ENCODE measurements around the gene OSBPL10. TPM values are rescaled to one million over a fixed set of nuclear protein-coding genes. Genes with fewer than 3 reads are reported as not detected.

Gene OSBPL10
- total RNA-seq, 1 donor, result 7.6 TPM

DNA sequence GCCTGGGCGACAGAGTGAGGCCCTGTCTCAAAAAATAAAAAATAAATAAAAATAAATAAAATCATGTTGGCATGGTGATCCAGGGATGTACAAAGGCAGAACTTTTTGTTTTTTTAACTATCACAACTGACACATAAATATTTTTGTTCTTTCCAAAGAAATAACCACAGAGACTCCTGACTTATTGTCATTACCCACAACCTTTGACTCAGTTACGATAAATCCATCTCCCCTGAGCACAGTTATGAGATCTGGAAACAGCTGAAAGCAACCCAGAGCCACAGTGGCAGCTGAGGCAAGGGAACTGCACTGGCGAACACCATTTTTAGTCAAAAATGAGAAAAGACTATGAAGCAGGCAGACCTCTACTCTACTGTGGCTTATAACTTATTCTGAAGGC, 24.0 kb downstream of the OSBPL10 start:
- no peaks in the 10 kb centered on the region for H3K9me3 ChIP-seq (ENCODE audit: low read depth, low read length)
- H3K4me1 ChIP-seq (ENCODE audit: insufficient read depth, low read length), result peaks cover 4% of the 10 kb centered on the region
- no peaks in the 10 kb centered on the region for H3K27me3 ChIP-seq (ENCODE audit: insufficient read depth, low read length)
- H3K4me3 ChIP-seq (ENCODE audit: low read length), result no peak overlapping the region

DNA sequence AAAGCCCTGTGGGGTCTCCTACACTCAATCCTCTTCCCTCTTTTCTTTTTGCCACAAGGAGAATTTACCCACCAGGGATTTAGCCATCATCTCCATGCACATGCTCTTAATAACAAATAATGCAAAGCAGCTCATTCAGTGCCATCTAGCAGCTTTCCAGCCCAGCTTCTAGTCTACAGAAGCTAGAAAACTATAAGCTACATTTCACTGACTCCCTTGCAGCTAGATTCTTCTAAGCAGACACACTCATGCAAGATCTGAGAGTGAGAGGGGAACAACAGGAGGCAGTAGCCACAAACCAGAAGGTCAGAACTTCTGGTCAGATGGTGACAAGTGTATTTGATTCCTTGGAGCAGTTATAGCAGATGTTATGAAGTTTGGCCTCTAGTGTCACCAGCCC, 25.5 kb downstream of the OSBPL10 start:
- no peaks in the 10 kb centered on the region for H3K9me3 ChIP-seq (ENCODE audit: low read depth, low read length)
- H3K27me3 ChIP-seq (ENCODE audit: insufficient read depth, low read length), result no peaks in the 10 kb centered on the region
- no peak overlapping the region for H3K4me3 ChIP-seq (ENCODE audit: low read length)
- peaks cover 4% of the 10 kb centered on the region for H3K4me1 ChIP-seq (ENCODE audit: insufficient read depth, low read length)

DNA sequence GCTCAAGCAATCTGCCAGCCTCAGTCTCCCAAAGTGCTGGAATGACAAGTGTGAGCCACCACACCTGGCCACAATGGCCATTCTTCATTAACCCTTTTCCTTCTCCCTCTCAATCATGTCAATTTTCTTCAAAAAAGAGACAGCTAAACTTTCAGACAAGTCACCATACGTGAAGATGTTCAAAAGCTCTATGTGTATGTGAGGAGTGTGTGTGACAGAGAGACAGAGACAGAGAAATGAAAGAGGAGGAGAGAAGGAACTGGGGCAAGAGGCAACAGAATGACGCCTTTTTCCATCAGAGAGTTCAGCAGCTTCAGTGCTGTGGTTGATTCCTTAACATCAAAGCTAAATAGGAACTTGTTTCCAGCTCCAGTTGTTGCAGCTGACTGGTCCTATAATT, 27.4 kb downstream of the OSBPL10 start:
- no peaks in the 10 kb centered on the region for H3K9me3 ChIP-seq (ENCODE audit: low read depth, low read length)
- H3K4me3 ChIP-seq (ENCODE audit: low read length), result no peak overlapping the region
- H3K4me1 ChIP-seq (ENCODE audit: insufficient read depth, low read length), result no peaks in the 10 kb centered on the region
- H3K27me3 ChIP-seq (ENCODE audit: insufficient read depth, low read length), result no peaks in the 10 kb centered on the region

DNA sequence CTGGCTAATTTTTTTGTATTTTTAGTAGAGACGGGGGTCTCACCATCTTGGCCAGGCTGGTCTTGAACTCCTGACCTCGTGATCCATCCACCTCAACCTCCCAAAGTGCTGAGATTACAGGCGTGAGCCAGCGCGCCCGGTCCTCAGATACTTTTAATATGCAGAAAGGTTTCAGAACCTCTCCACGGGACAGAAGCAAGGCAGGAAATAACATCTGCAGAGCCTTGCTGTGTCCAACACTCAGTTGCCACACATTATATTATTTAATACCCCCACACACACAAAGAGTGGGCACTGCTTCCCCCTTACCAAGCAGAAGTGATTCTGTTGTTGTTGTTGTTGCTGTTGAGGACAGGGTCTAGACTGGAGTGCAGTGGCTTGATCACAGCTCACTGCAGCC, 28.0 kb downstream of the OSBPL10 start:
- H3K27me3 ChIP-seq (ENCODE audit: insufficient read depth, low read length), result no peaks in the 10 kb centered on the region
- H3K4me1 ChIP-seq (ENCODE audit: insufficient read depth, low read length), result peaks cover 3% of the 10 kb centered on the region
- H3K9me3 ChIP-seq (ENCODE audit: low read depth, low read length), result no peaks in the 10 kb centered on the region
- H3K4me3 ChIP-seq (ENCODE audit: low read length), result no peak overlapping the region

DNA sequence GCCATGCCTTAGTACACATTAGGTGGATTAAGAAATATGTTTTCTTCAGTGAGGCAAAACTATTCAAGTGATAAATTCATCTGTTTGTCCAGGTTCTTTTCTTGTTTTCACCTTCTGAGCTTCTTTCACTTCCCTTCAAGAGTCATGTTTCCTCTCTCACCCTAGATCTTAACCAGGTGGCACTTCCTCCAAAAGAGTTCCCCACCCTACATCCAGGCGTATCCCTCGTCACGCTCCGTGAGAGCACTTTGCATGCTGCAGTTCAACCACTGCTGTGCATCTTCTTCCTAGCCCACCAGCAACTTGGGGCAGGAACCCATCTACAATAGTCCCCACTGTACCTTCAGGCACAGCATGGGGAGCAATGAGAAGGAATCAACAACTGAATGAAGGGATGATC, 28.9 kb downstream of the OSBPL10 start:
- Histone ChIP-seq H3K9me3 (ENCODE audit: low read depth, low read length) (no peaks in the 10 kb centered on the region), H3K4me1 (ENCODE audit: insufficient read depth, low read length) (peaks cover 12% of the 10 kb centered on the region), H3K27me3 (ENCODE audit: insufficient read depth, low read length) (no peaks in the 10 kb centered on the region), H3K4me3 (ENCODE audit: low read length) (no peak overlapping the region)

DNA sequence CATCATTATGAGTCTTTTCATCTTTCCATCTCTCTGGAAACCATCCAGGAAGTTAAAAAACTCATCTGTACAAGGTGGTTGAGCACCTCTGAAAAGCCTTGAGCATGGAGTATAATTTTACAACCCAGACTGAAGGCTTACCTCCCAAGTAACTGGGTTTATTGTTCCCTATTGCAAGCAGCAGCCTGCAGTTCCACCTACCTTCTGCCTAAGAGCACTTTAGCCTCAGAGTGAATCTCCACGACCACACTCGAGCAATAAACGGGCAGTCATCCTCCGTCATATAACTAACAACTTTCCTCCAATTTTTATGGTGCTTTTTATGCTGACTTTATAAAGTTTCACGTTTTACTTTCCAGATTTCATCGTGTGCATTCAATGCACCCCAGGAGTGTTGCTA, 32.8 kb downstream of the OSBPL10 start:
- no peaks in the 10 kb centered on the region for H3K9me3 ChIP-seq (ENCODE audit: low read depth, low read length)
- peaks cover 15% of the 10 kb centered on the region for H3K4me1 ChIP-seq (ENCODE audit: insufficient read depth, low read length)
- no peaks in the 10 kb centered on the region for H3K27me3 ChIP-seq (ENCODE audit: insufficient read depth, low read length)
- H3K4me3 ChIP-seq (ENCODE audit: low read length), result no peak overlapping the region

DNA sequence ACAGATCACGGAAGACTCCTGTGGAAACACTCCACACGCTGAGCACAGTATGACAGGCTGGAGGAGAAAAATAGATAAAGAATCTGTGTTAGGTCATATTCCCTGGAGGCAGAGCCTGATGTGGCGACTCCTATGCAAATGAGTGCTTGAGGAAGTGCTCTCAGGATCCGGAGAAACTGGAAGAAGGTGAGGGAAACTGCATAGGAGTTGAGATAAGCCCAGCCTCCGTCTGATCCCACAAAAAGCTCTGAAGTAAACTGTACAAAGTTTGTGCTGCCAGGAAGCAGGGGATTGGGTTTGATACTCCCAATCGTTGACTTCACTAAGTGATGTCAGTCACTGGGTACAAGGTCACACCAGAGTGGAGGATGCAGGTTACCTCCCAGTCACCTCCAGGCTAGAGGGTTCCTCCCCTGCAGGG, 33.4 kb downstream of the OSBPL10 start:
- no peaks in the 10 kb centered on the region for H3K9me3 ChIP-seq (ENCODE audit: low read depth, low read length)
- no peaks in the 10 kb centered on the region for H3K27me3 ChIP-seq (ENCODE audit: insufficient read depth, low read length)
- H3K4me3 ChIP-seq (ENCODE audit: low read length), result no peak overlapping the region
- H3K4me1 ChIP-seq (ENCODE audit: insufficient read depth, low read length), result peaks cover 15% of the 10 kb centered on the region

DNA sequence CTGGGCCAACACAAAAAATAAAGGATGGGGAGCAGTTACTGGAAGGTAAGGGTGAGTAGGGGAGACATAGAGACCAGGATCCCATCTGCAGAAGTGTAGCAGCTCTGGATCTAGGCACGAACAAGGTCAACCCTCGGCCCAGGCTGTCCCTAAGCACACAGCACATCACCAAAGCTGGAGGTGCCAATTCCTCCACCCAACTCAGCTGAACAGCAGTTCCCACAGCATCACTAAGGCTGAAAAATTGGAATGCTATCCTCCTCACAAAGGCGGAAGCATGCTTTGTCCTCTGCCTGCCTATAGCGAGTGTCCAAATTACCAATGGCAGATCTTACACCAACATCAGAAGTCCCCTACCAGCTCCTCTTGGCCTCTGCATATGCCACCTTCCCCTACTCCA, 33.9 kb downstream of the OSBPL10 start:
- no peaks in the 10 kb centered on the region for H3K27me3 ChIP-seq (ENCODE audit: insufficient read depth, low read length)
- H3K9me3 ChIP-seq (ENCODE audit: low read depth, low read length), result no peaks in the 10 kb centered on the region
- peaks cover 15% of the 10 kb centered on the region for H3K4me1 ChIP-seq (ENCODE audit: insufficient read depth, low read length)
- H3K4me3 ChIP-seq (ENCODE audit: low read length), result no peak overlapping the region

DNA sequence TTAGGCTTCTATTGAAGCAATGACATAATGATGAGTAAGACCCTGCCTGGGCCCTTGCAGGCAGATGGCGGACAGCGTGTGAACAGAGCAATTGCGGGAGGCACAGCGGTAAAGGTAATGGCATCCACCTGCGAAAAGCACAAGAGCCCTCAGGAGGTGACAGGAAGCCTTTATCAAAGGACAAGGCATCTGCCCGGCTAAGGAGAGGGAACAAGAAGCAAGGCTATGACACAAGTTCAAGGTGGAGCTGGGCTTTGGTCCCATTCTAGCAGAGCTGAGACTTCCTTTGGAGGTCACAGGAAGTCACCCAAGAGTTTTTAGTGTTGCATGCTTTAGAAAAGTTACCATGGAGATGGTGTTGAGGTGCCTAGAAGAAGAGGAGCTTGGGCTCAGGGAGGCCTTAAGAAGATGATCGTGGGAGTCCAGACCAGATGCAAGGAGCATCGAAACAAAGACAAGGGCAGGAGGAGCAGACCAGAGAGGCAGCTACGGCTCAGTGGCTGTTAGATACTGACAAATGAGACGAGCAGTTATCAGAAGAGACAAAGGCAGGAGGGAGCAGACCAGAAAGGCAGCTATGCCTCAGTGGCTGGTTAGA, 34.5 kb downstream of the OSBPL10 start:
- Histone ChIP-seq H3K4me3 (ENCODE audit: low read length) (no peak overlapping the region), H3K9me3 (ENCODE audit: low read depth, low read length) (no peaks in the 10 kb centered on the region), H3K27me3 (ENCODE audit: insufficient read depth, low read length) (no peaks in the 10 kb centered on the region), H3K4me1 (ENCODE audit: insufficient read depth, low read length) (peaks cover 15% of the 10 kb centered on the region)

DNA sequence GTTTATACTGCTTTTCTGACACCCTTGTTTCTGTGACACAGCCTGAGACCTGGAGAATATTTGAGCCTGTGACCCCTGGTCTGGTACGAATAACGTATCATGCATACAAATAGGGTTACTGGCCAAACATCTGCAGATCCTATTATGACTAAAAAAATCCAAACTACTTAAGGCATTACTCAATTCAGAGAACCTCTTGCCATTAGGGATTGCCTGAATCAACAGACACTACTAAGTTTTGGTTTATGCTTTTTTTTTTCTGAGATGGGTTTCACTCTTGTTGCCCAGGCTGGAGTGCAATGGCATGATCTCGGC, 35.4 kb downstream of the OSBPL10 start:
- Histone ChIP-seq H3K4me3 (ENCODE audit: low read length) (no peak overlapping the region), H3K9me3 (ENCODE audit: low read depth, low read length) (no peaks in the 10 kb centered on the region), H3K4me1 (ENCODE audit: insufficient read depth, low read length) (peaks cover 15% of the 10 kb centered on the region)

DNA sequence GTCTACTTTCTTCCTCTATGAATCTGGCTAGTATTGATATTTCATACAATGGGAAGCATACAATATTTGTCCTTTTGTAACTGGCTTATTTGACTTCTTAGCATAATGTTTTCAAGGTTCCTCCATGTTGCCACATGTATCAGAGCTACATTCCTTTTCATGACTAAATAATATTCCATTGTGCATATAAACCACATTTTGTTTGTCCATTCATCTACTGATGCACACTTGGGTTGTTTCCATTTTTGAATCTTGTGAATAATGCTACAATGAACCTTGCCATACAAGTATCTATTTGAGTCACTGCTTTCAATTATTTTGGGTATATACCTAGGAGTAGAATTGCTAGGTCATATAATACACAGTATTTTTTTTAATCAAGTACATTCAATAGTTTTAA, 38.0 kb downstream of the OSBPL10 start:
- Histone ChIP-seq H3K4me1 (ENCODE audit: insufficient read depth, low read length) (peaks cover 11% of the 10 kb centered on the region), H3K27me3 (ENCODE audit: insufficient read depth, low read length) (no peaks in the 10 kb centered on the region), H3K9me3 (ENCODE audit: low read depth, low read length) (no peaks in the 10 kb centered on the region), H3K4me3 (ENCODE audit: low read length) (no peak overlapping the region)

More for the DNA sequence above, 35.4 kb downstream of the OSBPL10 start:
- no peaks in the 10 kb centered on the region for H3K27me3 ChIP-seq (ENCODE audit: insufficient read depth, low read length)

DNA sequence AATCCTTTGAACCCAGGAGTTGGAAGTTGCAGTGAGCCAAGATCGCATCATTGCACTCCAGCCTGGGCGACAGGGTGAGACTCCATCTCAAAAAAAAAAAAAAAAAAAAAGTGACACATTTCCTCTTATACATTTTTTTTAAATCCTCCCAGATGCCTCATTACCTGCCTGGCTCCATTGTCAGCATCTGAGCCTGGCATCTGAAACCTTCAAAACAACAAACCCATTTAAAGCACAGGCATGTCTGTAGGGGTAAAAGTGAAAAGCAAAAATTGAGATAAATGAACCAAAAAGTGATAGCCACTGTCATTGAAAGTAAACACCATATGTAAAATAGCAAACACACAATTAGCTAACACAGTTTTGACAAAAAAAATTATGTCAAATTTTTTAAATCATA, 38.6 kb downstream of the OSBPL10 start:
- no peak overlapping the region for H3K4me3 ChIP-seq (ENCODE audit: low read length)
- H3K27me3 ChIP-seq (ENCODE audit: insufficient read depth, low read length), result no peaks in the 10 kb centered on the region
- no peaks in the 10 kb centered on the region for H3K9me3 ChIP-seq (ENCODE audit: low read depth, low read length)
- H3K4me1 ChIP-seq (ENCODE audit: insufficient read depth, low read length), result peaks cover 5% of the 10 kb centered on the region

DNA sequence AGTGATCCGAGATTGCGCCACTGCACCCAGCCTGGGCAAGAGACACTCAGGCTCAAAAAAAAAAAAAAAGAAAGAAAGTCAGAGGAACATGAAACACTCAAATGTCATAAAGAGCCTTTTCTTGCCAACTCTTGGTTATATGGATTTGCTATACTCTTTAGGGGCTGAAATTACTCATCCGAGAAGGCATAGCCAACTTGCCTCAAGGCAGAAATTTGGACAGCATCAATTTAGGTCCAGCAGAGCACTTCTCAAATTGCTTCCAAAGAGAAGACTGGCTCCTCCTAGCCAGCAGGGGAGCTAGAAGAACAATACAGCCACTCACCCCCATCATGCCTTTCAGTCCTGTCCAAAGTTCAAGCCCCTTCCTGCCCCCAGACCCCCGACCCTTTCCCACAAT, 43.8 kb downstream of the OSBPL10 start:
- Histone ChIP-seq H3K4me3 (ENCODE audit: low read length) (no peak overlapping the region), H3K9me3 (ENCODE audit: low read depth, low read length) (no peaks in the 10 kb centered on the region), H3K27me3 (ENCODE audit: insufficient read depth, low read length) (no peaks in the 10 kb centered on the region), H3K4me1 (ENCODE audit: insufficient read depth, low read length) (no peaks in the 10 kb centered on the region)

DNA sequence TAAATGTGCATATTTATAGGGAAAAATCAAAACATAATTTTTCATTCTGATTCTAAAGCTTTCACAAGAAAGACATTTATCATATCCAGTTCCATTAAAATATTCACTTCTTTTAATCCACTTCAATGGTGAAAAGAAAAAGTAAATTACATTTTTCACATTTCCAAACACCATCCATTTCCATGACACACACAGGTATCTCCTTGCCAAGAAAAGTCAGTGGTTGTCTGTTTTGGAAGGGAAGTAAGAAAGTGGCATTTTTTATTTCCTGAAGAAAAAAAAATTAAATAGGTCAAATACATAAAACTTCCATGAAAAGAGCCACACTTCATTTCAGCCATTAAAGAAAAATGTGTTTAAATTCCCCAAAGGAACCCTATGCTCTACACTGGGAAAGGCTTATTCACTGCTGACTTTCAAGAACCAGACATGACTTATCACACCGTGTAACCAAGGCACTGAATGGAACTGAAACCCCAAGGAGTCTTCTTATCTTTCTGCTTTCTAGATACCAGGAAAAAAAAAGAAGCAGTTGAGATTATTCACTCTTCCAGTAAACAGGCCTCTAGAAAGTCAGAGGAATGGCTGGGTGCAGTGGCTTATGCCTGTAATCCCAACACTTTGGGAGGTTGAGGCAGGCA, 44.5 kb downstream of the OSBPL10 start:
- H3K9me3 ChIP-seq (ENCODE audit: low read depth, low read length), result no peaks in the 10 kb centered on the region
- no peaks in the 10 kb centered on the region for H3K4me1 ChIP-seq (ENCODE audit: insufficient read depth, low read length)

DNA sequence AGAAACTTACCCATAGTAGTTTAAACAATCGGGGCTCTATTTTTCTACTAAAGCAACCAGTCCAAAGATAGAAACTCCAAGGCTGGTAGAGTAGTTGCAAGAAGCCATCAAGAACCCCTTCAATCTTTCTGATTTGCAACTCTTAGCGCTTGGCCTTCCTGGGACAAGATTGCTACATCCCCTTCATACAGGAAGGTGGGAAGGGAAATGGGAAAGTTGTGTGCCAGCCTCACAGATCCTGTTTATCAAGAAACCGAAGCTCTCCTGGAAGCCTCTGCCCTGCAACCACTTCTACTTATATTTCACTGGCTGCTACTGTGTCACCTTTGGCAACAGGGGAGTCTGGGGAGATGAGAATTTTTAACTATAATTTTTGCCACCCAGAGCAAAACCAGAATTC, 46.2 kb downstream of the OSBPL10 start:
- Histone ChIP-seq H3K27me3 (ENCODE audit: insufficient read depth, low read length) (no peaks in the 10 kb centered on the region), H3K4me1 (ENCODE audit: insufficient read depth, low read length) (no peaks in the 10 kb centered on the region), H3K9me3 (ENCODE audit: low read depth, low read length) (no peaks in the 10 kb centered on the region), H3K4me3 (ENCODE audit: low read length) (no peak overlapping the region)

More for the DNA sequence above, 44.5 kb downstream of the OSBPL10 start:
- H3K4me3 ChIP-seq (ENCODE audit: low read length), result no peak overlapping the region
- H3K27me3 ChIP-seq (ENCODE audit: insufficient read depth, low read length), result no peaks in the 10 kb centered on the region

DNA sequence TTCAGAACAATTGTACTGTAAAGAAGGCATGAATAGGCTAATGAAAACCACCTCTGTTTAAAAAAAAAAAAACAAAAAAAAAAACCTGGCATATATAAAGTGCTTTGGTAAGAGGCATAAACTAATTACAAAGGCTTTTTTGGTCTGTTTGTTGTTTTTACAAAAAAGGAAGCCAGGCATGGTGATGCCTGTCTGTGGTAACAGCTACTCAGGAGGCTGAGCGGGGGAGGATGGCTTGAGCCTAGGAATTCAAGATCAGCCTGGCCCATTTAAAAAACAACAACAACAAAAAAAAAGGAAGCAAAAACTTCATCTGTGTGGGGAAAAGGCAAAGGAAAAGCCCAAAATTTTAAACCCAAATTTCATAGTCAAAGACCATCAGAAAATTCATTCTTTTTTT, 47.0 kb downstream of the OSBPL10 start:
- H3K4me3 ChIP-seq (ENCODE audit: low read length), result no peak overlapping the region
- no peaks in the 10 kb centered on the region for H3K27me3 ChIP-seq (ENCODE audit: insufficient read depth, low read length)
- no peaks in the 10 kb centered on the region for H3K4me1 ChIP-seq (ENCODE audit: insufficient read depth, low read length)
- H3K9me3 ChIP-seq (ENCODE audit: low read depth, low read length), result no peaks in the 10 kb centered on the region
